Liver (tissue), 9 donors: ENCODE results near the gene ANKRD10. TPM values are rescaled to one million over a fixed set of nuclear protein-coding genes. Genes with fewer than 3 reads are reported as not detected.

Experiments used
- DNase-seq: peaks from one replicate; pipeline ENCODE4 v3.0.0-alpha.2; 2017; ENCODE audit warnings: low spot score
- H3K27ac ChIP-seq, 2 donors: one replicate each; pipeline ENCODE4 v1.7.0; 2013; ENCODE audit warnings: inconsistent platforms in 2 of 2, low read length in 2 of 2, control low read depth in 1 of 2, low read depth in 1 of 2, mild to moderate bottlenecking in 1 of 2
- H3K27me3 ChIP-seq, 4 donors: one replicate each; pipeline versions ENCODE4 v1.6.1 to v1.7.0; 2013; ENCODE audit warnings: low read length in 3 of 4, inconsistent platforms in 1 of 4, mild to moderate bottlenecking in 1 of 4, moderate library complexity in 1 of 4; ENCODE audit not compliant: control insufficient read depth in 4 of 4, insufficient read depth in 4 of 4
- H3K36me3 ChIP-seq, 4 donors: one replicate each; pipeline versions ENCODE4 v1.6.1 to v1.7.0; 2013; ENCODE audit warnings: low read length in 3 of 4, mild to moderate bottlenecking in 3 of 4, low read depth in 1 of 4, moderate library complexity in 1 of 4; ENCODE audit not compliant: control insufficient read depth in 4 of 4, insufficient read depth in 3 of 4
- H3K4me1 ChIP-seq, 4 donors: one replicate each; pipeline versions ENCODE4 v1.6.1 to v1.7.0; 2013; ENCODE audit warnings: low read length in 3 of 4, mild to moderate bottlenecking in 3 of 4, moderate library complexity in 1 of 4; ENCODE audit not compliant: control insufficient read depth in 4 of 4, insufficient read depth in 4 of 4
- H3K4me3 ChIP-seq, 3 donors: one replicate each; pipeline versions ENCODE4 v1.6.1 to v1.7.0; 2013; ENCODE audit warnings: low read length in 3 of 3, control low read depth in 1 of 3, low read depth in 1 of 3, mild to moderate bottlenecking in 1 of 3
- H3K9ac ChIP-seq, 2 donors: one replicate each; pipeline ENCODE4 v1.7.0; 2013; ENCODE audit warnings: low read length in 2 of 2, mild to moderate bottlenecking in 2 of 2, moderate library complexity in 2 of 2, control low read depth in 1 of 2, low read depth in 1 of 2
- H3K9me3 ChIP-seq, 4 donors: one replicate each; pipeline versions ENCODE4 v1.6.1 to v1.7.0; 2013; ENCODE audit warnings: low read length in 3 of 4; ENCODE audit not compliant: control insufficient read depth in 4 of 4
- EGR1 ChIP-seq, 2 donors: IDR thresholded peaks; 2 replicates each; pipeline ENCODE4 v1.6.1; 2016 to 2018; ENCODE audit warnings: antibody characterized with exemption in 2 of 2, low read depth in 2 of 2
- FOXA1 ChIP-seq: IDR thresholded peaks from 2 replicates; pipeline ENCODE4 v1.6.1; 2016; ENCODE audit warnings: antibody characterized with exemption
- FOXA2 ChIP-seq: IDR thresholded peaks from 2 replicates; pipeline ENCODE4 v1.6.1; 2016; ENCODE audit warnings: antibody characterized with exemption
- GABPA ChIP-seq, 2 donors: IDR thresholded peaks in 1 of 2; conservative IDR thresholded peaks in 1 of 2; 2 replicates each; pipeline ENCODE4 v1.6.1; 2016; ENCODE audit warnings: antibody characterized with exemption in 2 of 2, mild to moderate bottlenecking in 1 of 2, moderate library complexity in 1 of 2
- HNF4A ChIP-seq, 2 donors: conservative IDR thresholded peaks; 2 replicates each; pipeline ENCODE4 v1.6.1; 2016; ENCODE audit warnings: antibody characterized with exemption in 2 of 2, mild to moderate bottlenecking in 2 of 2
- HNF4G ChIP-seq: IDR thresholded peaks from 2 replicates; pipeline ENCODE4 v1.6.1; 2016; ENCODE audit warnings: antibody characterized with exemption
- JUND ChIP-seq, 2 donors: IDR thresholded peaks; 2 replicates each; pipeline ENCODE4 v1.6.1; 2016; ENCODE audit warnings: antibody characterized with exemption in 2 of 2
- MAX ChIP-seq: IDR thresholded peaks from 2 replicates; pipeline ENCODE4 v1.6.1; 2016; ENCODE audit warnings: antibody characterized with exemption
- NR2F2 ChIP-seq: IDR thresholded peaks from 2 replicates; pipeline ENCODE4 v1.6.1; 2016; ENCODE audit warnings: antibody characterized with exemption
- RAD21 ChIP-seq, 2 donors: IDR thresholded peaks; 2 replicates each; pipeline ENCODE4 v1.6.1; 2016; ENCODE audit warnings: antibody characterized with exemption in 2 of 2, mild to moderate bottlenecking in 2 of 2
- REST ChIP-seq: IDR thresholded peaks from 2 replicates; pipeline ENCODE4 v1.6.1; 2016; ENCODE audit warnings: antibody characterized with exemption, mild to moderate bottlenecking
- RXRA ChIP-seq, 2 donors: IDR thresholded peaks; 2 replicates each; pipeline ENCODE4 v1.6.1; 2017 to 2018; ENCODE audit warnings: antibody characterized with exemption in 2 of 2, mild to moderate bottlenecking in 1 of 2
- SP1 ChIP-seq: IDR thresholded peaks from 2 replicates; pipeline ENCODE4 v1.6.1; 2018; ENCODE audit warnings: antibody characterized with exemption, mild to moderate bottlenecking
- TAF1 ChIP-seq: conservative IDR thresholded peaks from 2 replicates; pipeline ENCODE4 v1.6.1; 2016; ENCODE audit warnings: antibody characterized with exemption, mild to moderate bottlenecking
- YY1 ChIP-seq: IDR thresholded peaks from 2 replicates; pipeline ENCODE4 v1.6.1; 2016; ENCODE audit warnings: antibody characterized with exemption, mild to moderate bottlenecking
- ZBTB33 ChIP-seq: IDR thresholded peaks from 2 replicates; pipeline ENCODE4 v1.6.1; 2016; ENCODE audit warnings: antibody characterized with exemption
- WGBS: extraction: QIAGEN DNeasy Blood & Tissue Kit; methylation state at CpG from one replicate; pipeline ENCODE4 v1.1.7; 2013; 5-methylcytosine and 5-hydroxymethylcytosine counted together
- polyA plus RNA-seq, 2 donors: library from polyadenylated mRNA; stranded (reverse) in 1 of 2; unstranded in 1 of 2; fragments of 200-250 nt in 1 of 2; fragments of >200 nt in 1 of 2; fragmentation: Nextera tagmentation in 1 of 2; extraction: Ambion mirVana in 1 of 2; gene quantifications; one replicate each; pipeline versions ENCODE4 v1.2.1 to v1.2.3, GENCODE V29; 2013 to 2015
- total RNA-seq, 2 donors: library from RNA; depleted of rRNA; stranded (reverse); fragments of >200 nt; gene quantifications; one replicate each; pipeline ENCODE4 v1.2.3, GENCODE V29; 2014
- TF ChIP-seq, protein P1 (sequence below): IDR thresholded peaks from 2 replicates; pipeline ENCODE4 v1.6.1; 2016; ENCODE audit warnings: antibody characterized with exemption
- TF ChIP-seq, protein P2 (sequence below): fragments of 150-350 bp; IDR thresholded peaks from 2 replicates; pipeline ENCODE4 v1.5.1; 2017; ENCODE audit warnings: improper control_type of control experiment, low read depth, low read length; ENCODE audit not compliant: missing input control
- donor health status: healthy.
- donor health status: healthy.
- donor health status: healthy.
- donor health status: healthy.
- donor health status: healthy.

The ANKRD10 gene
- total and polyA plus RNA-seq, 4 donors: 18.8 to 74.1 (median 52.9) TPM

- Histone ChIP-seq H3K27ac (no peak overlapping the region), H3K9ac (no peak overlapping the region), H3K36me3 (no peaks in the 10 kb centered on the region), H3K4me3 (no peak overlapping the region), H3K9me3 (no peaks in the 10 kb centered on the region), H3K27me3 (no peaks in the 10 kb centered on the region), H3K4me1 (peaks cover 0 to 7% (median 0%) of the 10 kb centered on the region in 4 donors)
- no peak for DNase-seq
- TF ChIP-seq ZBTB33 (no peak), GABPA (IDR thresholded peaks at IDR 0.05 in 1 of 2, conservative IDR thresholded peaks at IDR 0.05 in 1 of 2) (no peak)
- WGBS: 84% methylated on average over 5 of the region's 5 CpGs
These were observed 5.2 kb upstream of the ANKRD10 start for GRCh38 chr13:110920038-110920437.

GRCh38 chr13:110916301-110917142 lies 1.7 kb upstream of the ANKRD10 start:
- no peak for DNase-seq
- 58% methylated on average over 9 of the region's 9 CpGs for WGBS
- Histone ChIP-seq H3K9ac (peak overlapping the region; percentile 88 to 91), H3K27ac (peak overlapping the region; percentile 99 to 100), H3K27me3 (no peaks in the 10 kb centered on the region), H3K9me3 (no peaks in the 10 kb centered on the region), H3K4me3 (peak overlapping the region; percentile 61 to 69 (median 62)), H3K36me3 (no peaks in the 10 kb centered on the region), H3K4me1 (peaks cover 8 to 28% (median 12%) of the 10 kb centered on the region in 4 donors)
- TF ChIP-seq TAF1 (no peak), HNF4A (conservative IDR thresholded peaks at IDR 0.05) (no peak), ZBTB33 (no peak), HNF4G (no peak), EGR1 (IDR thresholded peaks at IDR 0.05; ENCODE audit: low read depth in 2 of 2) (peak in 1 of 2 donors; percentile 30), JUND (IDR thresholded peaks at IDR 0.05) (peak; percentile 90 to 91), YY1 (no peak), GABPA (IDR thresholded peaks at IDR 0.05 in 1 of 2, conservative IDR thresholded peaks at IDR 0.05 in 1 of 2) (no peak), RXRA (IDR thresholded peaks at IDR 0.05) (no peak), MAX (peak; percentile 15), NR2F2 (no peak), REST (no peak), SP1 (peak; percentile 23), RAD21 (IDR thresholded peaks at IDR 0.05) (peak in 1 of 2 donors; percentile 13), FOXA1 (no peak), FOXA2 (no peak)
- TF ChIP-seq, protein P1, sequence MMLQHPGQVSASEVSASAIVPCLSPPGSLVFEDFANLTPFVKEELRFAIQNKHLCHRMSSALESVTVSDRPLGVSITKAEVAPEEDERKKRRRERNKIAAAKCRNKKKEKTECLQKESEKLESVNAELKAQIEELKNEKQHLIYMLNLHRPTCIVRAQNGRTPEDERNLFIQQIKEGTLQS: no peak
- TF ChIP-seq, protein P2, sequence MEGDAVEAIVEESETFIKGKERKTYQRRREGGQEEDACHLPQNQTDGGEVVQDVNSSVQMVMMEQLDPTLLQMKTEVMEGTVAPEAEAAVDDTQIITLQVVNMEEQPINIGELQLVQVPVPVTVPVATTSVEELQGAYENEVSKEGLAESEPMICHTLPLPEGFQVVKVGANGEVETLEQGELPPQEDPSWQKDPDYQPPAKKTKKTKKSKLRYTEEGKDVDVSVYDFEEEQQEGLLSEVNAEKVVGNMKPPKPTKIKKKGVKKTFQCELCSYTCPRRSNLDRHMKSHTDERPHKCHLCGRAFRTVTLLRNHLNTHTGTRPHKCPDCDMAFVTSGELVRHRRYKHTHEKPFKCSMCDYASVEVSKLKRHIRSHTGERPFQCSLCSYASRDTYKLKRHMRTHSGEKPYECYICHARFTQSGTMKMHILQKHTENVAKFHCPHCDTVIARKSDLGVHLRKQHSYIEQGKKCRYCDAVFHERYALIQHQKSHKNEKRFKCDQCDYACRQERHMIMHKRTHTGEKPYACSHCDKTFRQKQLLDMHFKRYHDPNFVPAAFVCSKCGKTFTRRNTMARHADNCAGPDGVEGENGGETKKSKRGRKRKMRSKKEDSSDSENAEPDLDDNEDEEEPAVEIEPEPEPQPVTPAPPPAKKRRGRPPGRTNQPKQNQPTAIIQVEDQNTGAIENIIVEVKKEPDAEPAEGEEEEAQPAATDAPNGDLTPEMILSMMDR: no peak
